Measurements from ENCODE around the gene GLIPR1L2. TPM values are rescaled to one million over a fixed set of nuclear protein-coding genes. Genes with fewer than 3 reads are reported as not detected.

Gene GLIPR1L2
- polyA plus RNA-seq, 4 donors = 0.46 to 0.74 TPM; not detected in 2

DNA sequence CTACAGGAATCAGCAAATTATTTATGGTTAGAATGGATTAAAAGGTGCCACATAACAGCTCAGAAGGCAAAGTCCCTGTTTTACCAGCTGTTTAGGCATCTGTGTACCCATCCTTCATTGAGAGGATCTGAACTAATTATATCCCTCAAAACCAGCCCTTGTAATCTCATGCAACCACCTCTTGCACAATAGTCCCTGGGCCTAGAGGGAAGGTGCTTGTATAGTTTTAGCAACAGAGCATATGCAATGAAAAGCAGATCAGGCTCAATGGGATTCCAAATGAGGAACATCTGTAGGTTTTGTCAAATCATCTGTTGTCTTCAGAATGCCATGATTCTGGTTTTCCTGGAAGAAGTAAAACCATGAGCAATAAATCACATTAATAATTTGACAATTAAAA lies 26.0 kb upstream of the GLIPR1L2 start:
- Histone ChIP-seq H3K4me1 (ENCODE audit: control insufficient read depth in 3 of 3, insufficient read depth in 2 of 3, low read depth in 1 of 3, low read length in 2 of 3) (no peaks in the 10 kb centered on the region), H3K27me3 (ENCODE audit: control insufficient read depth in 3 of 3, insufficient read depth in 3 of 3, low read length in 3 of 3) (no peaks in the 10 kb centered on the region), H3K27ac (ENCODE audit: low read depth in 1 of 3, low read length in 2 of 3) (peak overlapping the region in 1 of 3 donors; percentile 20), H3K9me3 (ENCODE audit: control insufficient read depth in 2 of 2, insufficient read depth in 1 of 2, low read depth in 1 of 2, low read length in 1 of 2) (no peaks in the 10 kb centered on the region), H3K36me3 (ENCODE audit: control insufficient read depth in 3 of 3, insufficient read depth in 2 of 3, low read depth in 1 of 3, low read length in 3 of 3) (no peaks in the 10 kb centered on the region), H3K4me3 (ENCODE audit: low read depth in 1 of 3, low read length in 3 of 3) (no peak overlapping the region)
- DNase-seq (no peak), FAIRE-seq (no peak)

DNA sequence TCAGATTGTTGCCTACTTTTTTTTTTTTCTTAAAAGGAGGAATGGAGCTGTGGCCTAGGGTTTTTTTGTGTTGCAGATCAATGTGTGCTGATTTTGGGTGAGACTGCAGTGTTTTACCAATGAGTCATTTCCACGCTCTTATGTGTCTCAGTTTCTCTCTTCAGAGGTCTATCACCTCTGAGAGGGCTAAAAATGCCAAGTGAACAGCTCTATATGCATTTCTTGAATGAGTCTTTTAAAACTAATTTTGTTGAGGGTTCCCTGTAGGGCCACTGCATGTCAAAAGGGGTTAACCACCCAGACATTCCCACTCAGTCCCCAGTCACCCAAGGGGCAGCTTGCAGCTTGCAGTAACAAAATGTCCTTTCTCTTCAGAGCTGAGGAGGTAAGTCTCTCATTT lies 24.3 kb upstream of the GLIPR1L2 start:
- Histone ChIP-seq H3K4me1 (ENCODE audit: control insufficient read depth in 3 of 3, insufficient read depth in 2 of 3, low read depth in 1 of 3, low read length in 2 of 3) (no peaks in the 10 kb centered on the region), H3K9me3 (ENCODE audit: control insufficient read depth in 2 of 2, insufficient read depth in 1 of 2, low read depth in 1 of 2, low read length in 1 of 2) (no peaks in the 10 kb centered on the region), H3K36me3 (ENCODE audit: control insufficient read depth in 3 of 3, insufficient read depth in 2 of 3, low read depth in 1 of 3, low read length in 3 of 3) (no peaks in the 10 kb centered on the region), H3K27ac (ENCODE audit: low read depth in 1 of 3, low read length in 2 of 3) (no peak overlapping the region), H3K4me3 (ENCODE audit: low read depth in 1 of 3, low read length in 3 of 3) (no peak overlapping the region), H3K27me3 (ENCODE audit: control insufficient read depth in 3 of 3, insufficient read depth in 3 of 3, low read length in 3 of 3) (no peaks in the 10 kb centered on the region)
- FAIRE-seq (no peak), DNase-seq (no peak)
- 85 to 94% (median 91%) methylated on average over 1 of the region's 1 CpG for WGBS, 3 donors

DNA sequence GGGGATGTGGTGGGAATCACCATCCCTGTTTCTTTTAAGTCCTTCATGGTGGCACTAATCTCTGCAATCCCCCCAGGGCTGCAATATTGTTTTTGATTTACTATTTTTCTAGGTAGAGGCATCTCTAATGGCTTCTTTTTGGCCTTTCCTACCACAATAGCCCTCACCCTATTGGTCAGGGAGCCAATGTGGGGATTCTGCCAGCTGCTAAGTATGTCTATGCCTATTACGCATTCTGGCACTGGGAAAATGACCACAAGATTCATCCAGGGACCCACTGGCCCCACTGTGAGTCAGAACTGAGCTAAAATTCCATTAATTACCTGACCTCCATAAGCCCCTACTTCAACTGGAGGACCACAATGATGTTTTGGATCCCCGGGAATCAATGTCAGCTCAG lies 15.9 kb upstream of the GLIPR1L2 start:
- DNase-seq = no peak
- Histone ChIP-seq H3K27ac (ENCODE audit: low read depth in 1 of 3, low read length in 2 of 3) (no peak overlapping the region), H3K4me3 (ENCODE audit: low read depth in 1 of 3, low read length in 3 of 3) (no peak overlapping the region), H3K4me1 (ENCODE audit: control insufficient read depth in 3 of 3, insufficient read depth in 2 of 3, low read depth in 1 of 3, low read length in 2 of 3) (no peaks in the 10 kb centered on the region), H3K27me3 (ENCODE audit: control insufficient read depth in 3 of 3, insufficient read depth in 3 of 3, low read length in 3 of 3) (no peaks in the 10 kb centered on the region), H3K9me3 (ENCODE audit: control insufficient read depth in 2 of 2, insufficient read depth in 1 of 2, low read depth in 1 of 2, low read length in 1 of 2) (no peaks in the 10 kb centered on the region), H3K36me3 (ENCODE audit: control insufficient read depth in 3 of 3, insufficient read depth in 2 of 3, low read depth in 1 of 3, low read length in 3 of 3) (no peaks in the 10 kb centered on the region)
- WGBS, 3 donors = 95 to 98% (median 97%) methylated on average over 2 of the region's 2 CpGs
- no peak for FAIRE-seq

GRCh38 chr12:75378354-75378753 lies 12.5 kb upstream of the GLIPR1L2 start:
- H3K4me1 ChIP-seq (ENCODE audit: control insufficient read depth in 3 of 3, insufficient read depth in 2 of 3, low read depth in 1 of 3, low read length in 2 of 3) = no peaks in the 10 kb centered on the region
- H3K4me3 ChIP-seq (ENCODE audit: low read depth in 1 of 3, low read length in 3 of 3) = no peak overlapping the region
- no peaks in the 10 kb centered on the region for H3K27me3 ChIP-seq (ENCODE audit: control insufficient read depth in 3 of 3, insufficient read depth in 3 of 3, low read length in 3 of 3)
- DNase-seq = no peak
- WGBS, 3 donors = 91 to 96% (median 94%) methylated on average over 1 of the region's 1 CpG
- H3K27ac ChIP-seq (ENCODE audit: low read depth in 1 of 3, low read length in 2 of 3) = no peak overlapping the region
- FAIRE-seq = no peak
- no peaks in the 10 kb centered on the region for H3K9me3 ChIP-seq (ENCODE audit: control insufficient read depth in 2 of 2, insufficient read depth in 1 of 2, low read depth in 1 of 2, low read length in 1 of 2)
- no peaks in the 10 kb centered on the region for H3K36me3 ChIP-seq (ENCODE audit: control insufficient read depth in 3 of 3, insufficient read depth in 2 of 3, low read depth in 1 of 3, low read length in 3 of 3)

DNA sequence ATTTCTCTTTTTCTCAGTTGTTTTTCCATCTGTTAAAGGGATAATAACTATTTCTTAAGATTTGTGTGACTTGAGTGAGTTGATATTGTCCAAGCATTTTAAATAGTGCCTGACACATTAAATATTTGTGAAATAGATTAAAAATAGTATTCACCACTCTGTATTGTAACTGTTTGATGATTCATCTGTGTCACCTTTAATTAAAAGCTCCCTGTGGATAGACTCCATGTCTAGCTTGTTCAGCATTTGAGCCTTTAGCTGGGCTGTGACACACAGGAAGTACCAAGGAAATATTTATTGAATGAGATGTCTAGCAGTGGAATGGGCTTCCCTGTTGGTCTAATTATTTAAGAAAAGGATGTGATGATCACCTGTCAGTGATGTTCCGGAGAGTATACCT lies 1.8 kb upstream of the GLIPR1L2 start:
- 72 to 89% (median 80%) methylated on average over 1 of the region's 1 CpG for WGBS, 3 donors
- H3K9me3 ChIP-seq (ENCODE audit: control insufficient read depth in 2 of 2, insufficient read depth in 1 of 2, low read depth in 1 of 2, low read length in 1 of 2) = no peaks in the 10 kb centered on the region
- no peak overlapping the region for H3K4me3 ChIP-seq (ENCODE audit: low read depth in 1 of 3, low read length in 3 of 3)
- DNase-seq (peak in 1 of 2 donors; percentile 10), FAIRE-seq (no peak)
- H3K27me3 ChIP-seq (ENCODE audit: control insufficient read depth in 3 of 3, insufficient read depth in 3 of 3, low read length in 3 of 3) = no peaks in the 10 kb centered on the region
- H3K36me3 ChIP-seq (ENCODE audit: control insufficient read depth in 3 of 3, insufficient read depth in 2 of 3, low read depth in 1 of 3, low read length in 3 of 3) = no peaks in the 10 kb centered on the region
- peak overlapping the region in 1 of 3 donors; percentile 45 for H3K27ac ChIP-seq (ENCODE audit: low read depth in 1 of 3, low read length in 2 of 3)
- H3K4me1 ChIP-seq (ENCODE audit: control insufficient read depth in 3 of 3, insufficient read depth in 2 of 3, low read depth in 1 of 3, low read length in 2 of 3) = peaks cover 0 to 3% (median 3%) of the 10 kb centered on the region in 3 donors

DNA sequence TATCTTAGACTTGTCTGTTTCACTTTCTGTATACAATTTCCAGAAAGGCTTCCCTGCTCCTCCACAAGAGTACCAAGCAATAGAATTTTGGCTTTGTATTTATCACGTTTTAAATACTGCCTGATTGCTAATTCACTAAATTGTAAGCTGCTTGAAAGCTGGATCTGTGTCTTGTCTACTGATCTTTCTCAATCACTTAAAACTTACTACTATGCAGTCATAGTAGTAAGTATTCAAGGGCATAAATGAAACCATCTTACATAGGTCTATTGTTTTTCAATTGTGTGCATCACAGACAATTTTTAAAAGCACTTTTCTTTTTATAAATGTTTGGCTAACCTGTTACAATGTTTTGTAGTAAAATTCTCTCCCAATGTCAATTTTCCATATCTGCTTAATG lies 1.2 kb upstream of the GLIPR1L2 start:
- Histone ChIP-seq H3K9me3 (ENCODE audit: control insufficient read depth in 2 of 2, insufficient read depth in 1 of 2, low read depth in 1 of 2, low read length in 1 of 2) (no peaks in the 10 kb centered on the region), H3K4me3 (ENCODE audit: low read depth in 1 of 3, low read length in 3 of 3) (no peak overlapping the region), H3K27ac (ENCODE audit: low read depth in 1 of 3, low read length in 2 of 3) (no peak overlapping the region), H3K36me3 (ENCODE audit: control insufficient read depth in 3 of 3, insufficient read depth in 2 of 3, low read depth in 1 of 3, low read length in 3 of 3) (no peaks in the 10 kb centered on the region), H3K4me1 (ENCODE audit: control insufficient read depth in 3 of 3, insufficient read depth in 2 of 3, low read depth in 1 of 3, low read length in 2 of 3) (peaks cover 0 to 3% (median 3%) of the 10 kb centered on the region in 3 donors), H3K27me3 (ENCODE audit: control insufficient read depth in 3 of 3, insufficient read depth in 3 of 3, low read length in 3 of 3) (no peaks in the 10 kb centered on the region)
- peak; percentile 33 for FAIRE-seq
- peak; percentile 6 to 14 for DNase-seq
- 19 to 29% (median 21%) methylated on average over 1 of the region's 1 CpG for WGBS, 3 donors

DNA sequence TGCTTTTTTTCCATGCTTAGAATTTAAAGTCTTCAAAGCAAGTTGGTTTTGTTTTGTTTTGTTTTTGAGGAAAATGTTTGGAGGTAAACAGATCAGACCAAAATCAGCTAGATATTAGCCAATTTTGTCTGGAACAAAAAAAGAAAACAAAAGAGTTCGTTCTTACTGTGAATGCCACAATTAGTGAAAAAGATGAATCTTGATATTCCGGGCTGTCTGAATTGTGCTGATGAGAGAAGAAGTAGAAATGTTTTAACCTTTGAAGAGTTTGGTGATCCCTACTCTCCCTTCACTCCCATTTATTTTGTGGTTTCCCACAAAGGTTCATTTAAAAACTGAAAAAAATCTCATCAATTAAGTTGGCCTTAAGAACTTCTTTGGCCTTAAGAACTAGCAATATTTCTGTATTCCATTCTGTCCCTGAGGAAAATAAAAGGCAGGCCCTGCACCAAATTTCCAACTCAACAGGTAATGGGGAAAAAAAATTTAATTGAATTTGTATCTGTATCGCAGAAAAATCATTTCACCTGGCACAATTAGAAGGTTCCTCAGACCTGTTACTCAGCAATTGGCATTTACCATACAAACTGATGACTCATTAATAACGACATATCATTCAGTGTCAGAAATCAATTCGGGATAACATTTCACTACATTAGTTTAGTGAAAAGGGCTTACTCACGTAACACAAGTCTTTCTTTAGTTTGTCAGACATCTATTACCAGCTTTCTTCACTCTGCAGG lies 562 bp upstream of the GLIPR1L2 start:
- Histone ChIP-seq H3K27ac (ENCODE audit: low read depth in 1 of 3, low read length in 2 of 3) (peak overlapping the region in 2 of 3 donors; percentile 56 to 95), H3K36me3 (ENCODE audit: control insufficient read depth in 3 of 3, insufficient read depth in 2 of 3, low read depth in 1 of 3, low read length in 3 of 3) (no peaks in the 10 kb centered on the region), H3K4me3 (ENCODE audit: low read depth in 1 of 3, low read length in 3 of 3) (peak overlapping the region in 2 of 3 donors; percentile 78), H3K4me1 (ENCODE audit: control insufficient read depth in 3 of 3, insufficient read depth in 2 of 3, low read depth in 1 of 3, low read length in 2 of 3) (peaks cover 0 to 3% (median 3%) of the 10 kb centered on the region in 3 donors), H3K27me3 (ENCODE audit: control insufficient read depth in 3 of 3, insufficient read depth in 3 of 3, low read length in 3 of 3) (no peaks in the 10 kb centered on the region), H3K9me3 (ENCODE audit: control insufficient read depth in 2 of 2, insufficient read depth in 1 of 2, low read depth in 1 of 2, low read length in 1 of 2) (no peaks in the 10 kb centered on the region)
- 10 to 33% (median 22%) methylated on average over 6 of the region's 6 CpGs for WGBS, 3 donors
- DNase-seq (no peak), FAIRE-seq (no peak)

- no peak overlapping the region for H3K27ac ChIP-seq (ENCODE audit: low read depth in 1 of 3, low read length in 2 of 3)
- H3K4me3 ChIP-seq (ENCODE audit: low read depth in 1 of 3, low read length in 3 of 3) = no peak overlapping the region
- H3K9me3 ChIP-seq (ENCODE audit: control insufficient read depth in 2 of 2, insufficient read depth in 1 of 2, low read depth in 1 of 2, low read length in 1 of 2) = no peaks in the 10 kb centered on the region
- WGBS, 3 donors = 68 to 95% (median 82%) methylated on average over 1 of the region's 1 CpG
- DNase-seq (no peak), FAIRE-seq (no peak)
- H3K36me3 ChIP-seq (ENCODE audit: control insufficient read depth in 3 of 3, insufficient read depth in 2 of 3, low read depth in 1 of 3, low read length in 3 of 3) = no peaks in the 10 kb centered on the region
- no peaks in the 10 kb centered on the region for H3K4me1 ChIP-seq (ENCODE audit: control insufficient read depth in 3 of 3, insufficient read depth in 2 of 3, low read depth in 1 of 3, low read length in 2 of 3)
- no peaks in the 10 kb centered on the region for H3K27me3 ChIP-seq (ENCODE audit: control insufficient read depth in 3 of 3, insufficient read depth in 3 of 3, low read length in 3 of 3)
Measured at GRCh38 chr12:75404231-75404630, 13.3 kb downstream of the GLIPR1L2 start.

DNA sequence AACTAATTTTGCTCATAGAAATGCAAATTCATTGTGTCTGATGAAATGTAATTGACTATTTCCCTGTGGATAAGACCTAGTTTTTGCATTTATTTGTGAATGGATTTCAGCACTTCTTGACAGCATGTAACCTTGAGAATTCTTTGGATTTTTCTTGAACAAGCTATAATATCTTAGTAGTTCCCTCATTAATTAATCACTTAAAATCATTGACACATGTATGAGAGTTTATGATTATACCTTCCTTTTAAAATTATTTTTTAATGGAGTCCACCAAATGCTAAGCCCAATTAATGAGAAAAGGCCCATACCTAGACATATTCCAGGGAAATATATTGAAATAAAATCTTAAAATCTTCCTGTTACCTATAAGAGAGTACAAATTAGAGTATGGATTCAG lies 16.8 kb downstream of the GLIPR1L2 start:
- Histone ChIP-seq H3K27ac (ENCODE audit: low read depth in 1 of 3, low read length in 2 of 3) (no peak overlapping the region), H3K36me3 (ENCODE audit: control insufficient read depth in 3 of 3, insufficient read depth in 2 of 3, low read depth in 1 of 3, low read length in 3 of 3) (no peaks in the 10 kb centered on the region), H3K9me3 (ENCODE audit: control insufficient read depth in 2 of 2, insufficient read depth in 1 of 2, low read depth in 1 of 2, low read length in 1 of 2) (no peaks in the 10 kb centered on the region), H3K27me3 (ENCODE audit: control insufficient read depth in 3 of 3, insufficient read depth in 3 of 3, low read length in 3 of 3) (no peaks in the 10 kb centered on the region), H3K4me3 (ENCODE audit: low read depth in 1 of 3, low read length in 3 of 3) (no peak overlapping the region), H3K4me1 (ENCODE audit: control insufficient read depth in 3 of 3, insufficient read depth in 2 of 3, low read depth in 1 of 3, low read length in 2 of 3) (no peaks in the 10 kb centered on the region)
- no peak for DNase-seq
- FAIRE-seq = no peak
